ENCODE results near the gene MYO1E. TPM values are rescaled to one million over a fixed set of nuclear protein-coding genes. Genes with fewer than 3 reads are reported as not detected.
A peak's percentile ranks its signal among the peaks of the same experiment; 100 is the strongest.

The MYO1E gene
- total RNA-seq, 1 donor from 2014 or later: 403 TPM

GRCh38 chr15:59373215-59373614 is 544 bp upstream of the MYO1E start:
- TF ChIP-seq CTCF (conservative IDR thresholded peaks at IDR 0.05; ENCODE audit: low read depth, low read length): no peak
- no peak for DNase-seq (ENCODE audit: low read depth)
- H3K4me3 ChIP-seq (ENCODE audit: low read depth, low read length): peak overlapping the region; percentile 97

GRCh38 chr15:59371458-59372351 is 966 bp downstream of the MYO1E start:
- DNase-seq (ENCODE audit: low read depth): no peak
- H3K4me3 ChIP-seq (ENCODE audit: low read depth, low read length): peak overlapping the region; percentile 97
- no peak for TF ChIP-seq CTCF (conservative IDR thresholded peaks at IDR 0.05; ENCODE audit: low read depth, low read length)

- peak overlapping the region; percentile 97 for H3K4me3 ChIP-seq (ENCODE audit: low read depth, low read length)
- no peak for DNase-seq (ENCODE audit: low read depth)
- no peak for TF ChIP-seq CTCF (conservative IDR thresholded peaks at IDR 0.05; ENCODE audit: low read depth, low read length)
Measured at GRCh38 chr15:59369597-59369996, 3.1 kb downstream of the MYO1E start.

GRCh38 chr15:59367022-59367451 is 5.6 kb downstream of the MYO1E start:
- no peak for DNase-seq (ENCODE audit: low read depth)
- no peak overlapping the region for H3K4me3 ChIP-seq (ENCODE audit: low read depth, low read length)
- no peak for TF ChIP-seq CTCF (conservative IDR thresholded peaks at IDR 0.05; ENCODE audit: low read depth, low read length)

GRCh38 chr15:59366333-59367021 is 6.2 kb downstream of the MYO1E start:
- no peak overlapping the region for H3K4me3 ChIP-seq (ENCODE audit: low read depth, low read length)
- TF ChIP-seq CTCF (conservative IDR thresholded peaks at IDR 0.05; ENCODE audit: low read depth, low read length): no peak
- DNase-seq (ENCODE audit: low read depth): no peak

GRCh38 chr15:59364248-59364647 is 8.4 kb downstream of the MYO1E start:
- TF ChIP-seq CTCF (conservative IDR thresholded peaks at IDR 0.05; ENCODE audit: low read depth, low read length): no peak
- DNase-seq (ENCODE audit: low read depth): no peak
- H3K4me3 ChIP-seq (ENCODE audit: low read depth, low read length): no peak overlapping the region

Measured in epithelial cell of proximal tubule (primary cell).